NCI-H2196 (cell line): Measurements from ENCODE around the gene FNBP1.
"Not testable (repeated sequence)": the region's sequence is repeated elsewhere in the genome, so short reads cannot be mapped to it uniquely, and the experiment has no call there.

Source experiments
- DNase-seq: peaks from one replicate; lab custom pipeline; 2025; ENCODE audit not compliant: unreplicated experiment; lab: John Stamatoyannopoulos, UW

Gene FNBP1

DNA sequence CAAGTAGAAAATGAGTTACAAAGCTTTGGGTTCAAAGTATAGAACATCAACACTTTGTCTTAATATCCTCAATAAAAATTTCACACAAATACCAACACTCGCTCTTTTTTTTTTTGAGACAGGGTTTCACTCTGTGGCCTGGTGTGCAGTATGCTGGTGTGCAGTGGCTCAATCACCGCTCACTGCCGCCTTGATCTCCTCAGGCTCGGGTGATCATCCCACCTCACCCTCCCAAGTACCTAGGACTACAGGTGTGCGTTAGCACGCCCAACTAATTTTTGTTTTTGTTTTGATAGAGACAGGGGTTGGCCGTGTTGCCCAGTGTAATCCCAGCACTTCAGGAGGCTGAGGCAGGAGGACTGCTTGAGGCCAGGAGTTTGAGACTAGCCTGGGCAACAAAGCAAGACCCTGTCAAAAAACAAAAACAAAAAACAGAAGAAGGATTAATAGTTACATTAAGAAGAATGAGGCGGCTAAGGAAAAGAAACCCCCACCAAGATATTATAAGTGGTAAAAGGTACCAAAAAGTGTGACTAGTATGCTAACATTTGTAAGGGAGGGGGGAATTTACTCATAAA, 20.3 kb downstream of the FNBP1 start:
- no peak for DNase-seq

DNA sequence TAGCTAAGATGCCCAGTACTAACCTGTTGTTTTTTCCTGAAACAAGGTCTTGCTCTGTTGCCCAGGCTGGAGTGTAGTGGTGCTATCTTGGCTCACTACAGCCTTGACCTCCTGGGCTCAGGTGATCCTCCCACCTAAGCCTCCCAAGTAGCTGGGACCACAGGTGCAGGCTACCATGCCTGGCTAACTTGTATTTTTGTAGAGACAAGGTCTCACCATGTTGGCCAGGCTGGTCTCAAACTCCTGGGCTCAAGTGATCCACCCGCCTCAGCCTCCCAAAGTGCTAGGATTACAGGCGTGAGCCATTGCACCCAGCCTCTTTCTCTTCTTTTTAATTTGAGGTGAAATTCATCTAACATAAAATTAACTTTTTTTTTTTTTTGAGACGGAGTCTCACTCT, 21.1 kb downstream of the FNBP1 start:
- not testable (repeated sequence) for DNase-seq

DNA sequence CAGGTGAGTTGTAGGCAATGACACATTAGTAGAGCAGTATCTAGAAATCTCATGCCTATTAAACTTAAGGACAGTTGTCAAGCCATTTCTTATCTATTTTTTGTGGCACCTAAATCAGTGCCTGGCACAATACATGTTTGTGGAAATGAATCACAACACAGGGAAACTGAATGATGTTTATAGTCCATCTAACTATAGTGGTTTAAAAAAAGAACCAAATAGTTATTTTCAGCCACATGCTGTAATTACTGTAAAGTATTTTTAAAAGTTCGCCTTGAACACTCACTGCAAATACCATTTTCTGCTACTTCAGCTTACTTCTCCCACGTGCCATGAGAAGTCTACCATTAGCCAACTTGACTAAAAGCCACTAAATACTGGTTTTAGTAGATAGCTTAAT, 21.9 kb downstream of the FNBP1 start:
- no peak for DNase-seq

DNA sequence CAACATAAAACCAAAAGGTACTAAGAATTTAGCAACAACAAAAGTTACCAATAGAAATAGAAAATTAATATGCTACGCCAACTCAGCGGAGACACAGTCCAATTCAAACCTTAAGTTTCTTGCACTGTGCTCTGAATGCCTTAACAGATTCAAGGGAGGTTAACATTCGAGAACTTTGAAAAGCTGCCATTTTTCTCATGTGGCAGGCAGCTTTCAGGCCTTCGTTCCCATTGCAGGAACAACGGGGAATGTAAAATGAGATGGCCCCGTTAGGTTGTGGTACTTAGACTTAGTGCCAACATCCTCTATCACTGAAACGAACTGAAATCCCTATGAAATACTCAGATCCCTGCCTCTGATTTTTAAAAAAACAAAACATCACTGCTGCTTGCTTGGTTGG, 22.4 kb downstream of the FNBP1 start:
- no peak for DNase-seq

DNA sequence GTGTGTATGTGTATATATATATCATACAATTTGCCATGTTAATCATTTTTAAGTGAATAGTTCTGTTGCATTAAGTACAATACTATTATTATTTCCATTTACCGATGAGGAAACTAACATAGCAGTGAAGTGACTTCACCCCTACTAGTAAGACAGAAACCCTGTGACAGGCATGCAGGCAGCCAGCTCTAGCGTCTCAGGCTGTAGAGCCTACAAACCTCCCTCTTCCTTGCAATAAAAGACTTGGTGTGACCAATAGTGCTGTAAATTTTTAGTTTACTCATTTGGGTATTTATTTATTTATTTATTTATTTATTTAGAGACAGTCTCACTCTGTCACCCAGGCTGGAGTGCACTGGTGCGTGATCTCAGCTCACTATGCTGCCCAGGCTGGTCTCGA, 24.7 kb downstream of the FNBP1 start:
- DNase-seq: no peak

DNA sequence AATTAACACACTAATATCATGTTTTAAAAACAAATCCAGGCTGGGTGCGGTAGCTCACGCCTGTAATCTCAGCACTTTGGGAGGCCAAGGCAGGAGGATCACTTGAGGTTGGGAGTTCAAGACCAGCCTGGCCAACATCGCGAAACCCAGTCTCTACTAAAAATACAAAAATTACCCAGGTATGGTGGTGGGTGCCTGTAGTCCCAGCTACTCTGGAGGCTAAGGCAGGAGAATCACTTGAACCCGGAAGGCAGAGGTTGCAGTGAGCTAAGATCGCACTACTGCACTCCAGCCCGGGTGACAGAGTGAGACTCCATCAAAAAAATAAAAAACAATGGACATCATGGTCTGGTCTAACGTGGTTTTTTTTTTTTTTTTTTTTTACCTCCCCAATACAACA, 25.5 kb downstream of the FNBP1 start:
- DNase-seq: not testable (repeated sequence)

DNA sequence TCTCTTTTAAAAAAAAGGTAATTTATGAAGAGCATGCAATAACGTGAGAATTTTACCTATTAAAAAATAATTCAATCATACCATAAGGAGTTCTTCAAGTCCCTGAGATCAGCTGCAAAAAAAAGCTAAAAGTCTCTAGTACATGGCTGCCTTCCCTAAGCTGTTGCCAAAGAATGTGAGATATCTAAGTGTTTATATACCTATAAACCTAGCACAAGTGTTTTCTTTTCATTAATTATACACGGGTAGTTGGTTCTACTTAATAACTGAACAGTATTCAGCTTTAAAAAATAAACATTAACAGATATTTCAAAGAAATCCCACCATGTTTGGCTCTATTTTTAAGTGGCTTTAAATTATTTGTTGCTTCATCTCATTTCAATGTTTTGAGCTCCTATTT, 25.9 kb downstream of the FNBP1 start:
- no peak for DNase-seq

DNA sequence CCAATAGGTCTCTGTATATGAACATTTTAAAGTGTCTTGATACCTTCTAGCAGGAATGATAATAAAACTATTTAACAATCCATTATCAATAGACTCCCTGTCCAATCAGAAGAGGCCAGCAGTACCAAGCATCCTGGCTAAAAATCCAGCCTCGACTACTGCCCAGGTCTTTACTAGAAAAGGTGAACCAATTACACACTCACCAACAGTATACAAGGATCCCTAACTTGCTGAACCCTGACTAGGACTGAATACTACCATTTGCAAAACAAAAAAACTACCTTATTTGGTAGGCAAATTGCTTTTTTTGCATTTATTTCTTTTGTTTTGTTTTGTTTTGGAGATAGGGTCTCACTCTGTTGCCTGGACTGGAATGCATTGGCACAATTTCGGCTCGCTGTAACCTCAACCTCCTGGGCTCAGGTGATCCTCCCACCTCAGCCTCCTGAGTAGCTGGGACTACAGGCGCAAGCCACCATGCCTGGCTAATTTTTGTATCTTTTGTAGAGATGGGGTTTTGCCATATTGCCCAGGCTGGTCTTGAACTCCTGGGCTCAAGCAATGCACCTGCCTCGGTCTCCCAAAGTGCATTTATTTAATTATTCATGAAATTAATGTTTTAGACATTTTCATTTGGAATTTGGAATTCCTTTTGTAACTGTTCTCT, 27.5 kb downstream of the FNBP1 start:
- no peak for DNase-seq

DNA sequence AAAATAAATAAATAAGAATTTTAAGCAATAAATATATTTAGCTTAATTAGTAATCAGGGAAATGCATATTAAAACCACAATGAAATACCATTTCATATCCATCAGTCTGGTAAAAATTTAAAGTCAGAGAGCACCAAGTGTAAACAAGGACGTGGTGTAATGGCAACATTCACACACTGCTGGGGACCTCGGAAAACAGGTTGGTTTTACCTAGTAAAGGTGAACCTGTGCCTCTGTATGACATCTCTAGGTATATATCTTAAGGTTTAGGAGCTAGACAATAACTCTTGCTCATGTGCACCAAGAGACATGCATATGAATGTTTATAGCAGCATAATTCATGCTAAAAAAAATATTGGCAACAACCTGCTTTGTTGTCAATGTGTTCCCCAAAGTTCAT, 29.7 kb downstream of the FNBP1 start:
- DNase-seq: no peak

DNA sequence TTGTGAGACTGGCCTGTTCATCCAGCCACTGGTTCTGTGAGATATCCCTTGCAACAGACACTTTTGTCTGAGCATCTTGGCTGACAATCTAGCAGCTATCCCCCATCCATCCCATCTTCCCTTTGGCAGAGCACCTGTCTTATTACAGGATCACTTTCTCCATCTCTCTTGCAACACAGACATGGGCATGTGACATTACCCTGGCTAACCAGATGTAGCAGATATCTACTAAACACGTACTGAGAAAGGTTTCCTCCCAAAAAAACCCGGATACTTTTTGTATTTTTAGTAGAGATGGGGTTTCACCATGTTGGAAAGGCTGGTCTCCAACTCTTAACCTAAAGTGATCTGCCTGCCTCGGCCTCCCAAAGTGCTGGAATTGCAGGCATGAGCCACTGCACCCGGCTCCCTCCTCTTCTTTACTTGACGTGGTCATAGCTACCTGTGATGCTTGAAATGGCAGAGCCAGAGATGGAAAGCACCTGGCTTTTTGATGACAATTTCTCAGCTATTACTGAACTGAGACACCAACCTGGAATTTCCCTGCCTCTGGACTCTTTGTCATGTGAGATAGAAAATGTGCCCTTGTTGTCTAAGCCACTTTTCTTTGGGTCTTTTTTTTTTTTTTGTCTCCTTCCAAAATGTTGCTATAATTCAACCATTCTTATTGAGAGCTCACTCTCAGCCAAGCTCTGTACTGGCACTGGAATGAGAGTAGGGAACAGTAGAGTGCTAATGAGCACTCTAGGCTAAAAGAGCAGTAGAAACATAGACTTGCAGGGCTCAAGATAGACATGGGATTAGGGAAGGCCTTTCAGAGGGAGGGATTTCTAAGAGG, 32.6 kb downstream of the FNBP1 start:
- no peak for DNase-seq

DNA sequence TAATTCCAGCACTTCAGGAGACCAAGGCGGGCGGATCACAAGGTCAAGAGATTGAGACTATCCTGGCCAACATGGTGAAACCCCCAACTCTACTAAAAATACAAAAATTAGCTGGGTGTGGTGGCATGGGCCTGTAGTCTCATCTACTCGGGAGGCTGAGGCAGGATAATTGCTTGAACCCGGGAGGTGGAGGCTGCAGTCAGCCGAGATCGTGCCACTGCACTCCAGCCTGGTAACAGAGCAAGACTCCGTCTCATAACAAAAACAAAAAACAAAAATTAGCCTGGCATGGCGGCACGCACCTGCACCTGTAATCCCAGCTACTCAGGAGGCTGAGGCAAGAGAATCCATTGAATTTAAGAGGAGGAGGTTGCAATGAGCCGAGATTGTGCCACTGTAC, 33.4 kb downstream of the FNBP1 start:
- DNase-seq: not testable (repeated sequence)

DNA sequence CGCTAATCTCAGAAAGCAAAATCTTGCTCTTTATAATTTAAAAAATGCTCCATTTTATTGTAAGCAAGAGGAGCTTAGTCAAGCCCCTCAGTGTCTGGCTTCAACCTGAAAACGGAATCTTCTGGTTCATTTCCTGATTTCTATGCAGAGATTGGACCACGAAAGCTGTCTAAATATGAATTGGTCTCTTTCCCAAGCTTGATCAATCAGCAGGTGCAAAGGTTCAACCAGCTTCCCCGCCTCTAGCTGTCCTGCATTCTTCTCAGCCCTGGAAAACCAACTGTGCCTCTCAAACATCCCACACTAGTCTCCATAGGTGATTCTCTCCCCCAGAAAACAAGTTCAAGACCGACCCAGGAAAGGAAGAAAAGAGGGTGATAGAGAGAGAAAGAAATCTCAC, 34.5 kb downstream of the FNBP1 start:
- no peak for DNase-seq

DNA sequence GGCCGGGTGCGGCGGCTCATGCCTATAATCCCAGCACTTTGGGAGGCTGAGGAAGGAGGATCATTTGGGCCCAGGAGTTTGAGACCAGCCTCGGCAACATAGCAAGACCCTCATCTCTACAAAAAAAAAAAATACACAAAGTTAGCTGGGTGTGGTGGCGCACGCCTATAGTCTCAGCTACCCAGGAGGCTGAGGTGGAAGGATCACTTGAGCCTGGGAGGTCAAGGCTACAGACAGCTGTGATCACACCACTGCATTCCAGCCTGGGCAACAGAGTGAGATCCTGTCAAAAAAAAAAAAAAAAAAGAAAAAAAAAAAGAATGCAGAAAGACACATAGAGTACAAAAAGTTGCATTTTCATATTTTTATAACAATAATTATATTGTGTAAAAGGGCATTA, 36.0 kb downstream of the FNBP1 start:
- DNase-seq: not testable (repeated sequence)

DNA sequence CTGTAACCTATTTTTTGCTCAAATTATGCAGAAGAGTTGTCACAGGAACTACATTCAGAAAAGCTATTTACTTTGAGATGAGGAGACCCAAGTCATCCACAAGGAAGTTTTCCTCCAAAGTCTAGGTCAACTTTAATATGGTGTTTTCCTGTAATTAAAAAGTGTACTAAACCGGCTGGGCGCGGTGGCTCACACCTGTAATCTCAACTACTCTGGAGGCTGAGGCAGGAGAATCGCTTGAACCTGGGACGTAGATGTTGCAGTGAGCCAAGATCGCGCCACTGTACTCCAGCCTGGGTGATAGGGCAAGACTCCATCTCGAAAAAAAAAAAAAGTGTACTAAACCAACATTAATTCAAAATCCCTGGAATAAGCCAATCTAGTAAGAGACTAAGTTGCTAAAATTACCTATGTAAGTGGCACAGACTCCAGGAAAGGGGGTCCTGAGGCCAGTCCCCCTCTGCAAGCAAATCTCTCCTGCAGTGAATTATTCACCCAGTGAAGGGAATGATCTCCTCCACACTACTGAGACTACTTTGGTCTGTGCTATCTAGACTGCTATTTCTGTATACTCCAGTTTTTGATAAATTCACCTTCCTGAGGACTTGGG, 38.9 kb downstream of the FNBP1 start:
- no peak for DNase-seq

DNA sequence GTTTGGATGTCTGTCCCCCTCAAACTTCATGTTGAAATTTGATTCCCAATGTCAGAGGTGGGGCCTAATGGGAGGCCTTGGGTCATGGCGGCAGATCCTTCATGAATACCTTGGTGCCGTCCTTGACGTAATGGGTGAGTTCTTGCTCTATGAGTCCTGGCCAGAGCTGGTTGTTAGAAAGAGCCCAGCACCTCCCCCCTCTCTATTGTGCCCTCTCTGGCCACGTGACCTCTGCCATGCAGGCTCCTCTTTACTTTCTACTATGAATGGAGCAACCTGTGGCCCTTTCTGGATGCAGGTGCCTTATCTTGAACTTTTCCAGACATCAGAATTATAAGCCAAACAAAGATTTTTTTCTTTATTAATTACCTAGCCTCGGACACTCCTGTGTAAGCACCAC, 40.7 kb downstream of the FNBP1 start:
- no peak for DNase-seq

DNA sequence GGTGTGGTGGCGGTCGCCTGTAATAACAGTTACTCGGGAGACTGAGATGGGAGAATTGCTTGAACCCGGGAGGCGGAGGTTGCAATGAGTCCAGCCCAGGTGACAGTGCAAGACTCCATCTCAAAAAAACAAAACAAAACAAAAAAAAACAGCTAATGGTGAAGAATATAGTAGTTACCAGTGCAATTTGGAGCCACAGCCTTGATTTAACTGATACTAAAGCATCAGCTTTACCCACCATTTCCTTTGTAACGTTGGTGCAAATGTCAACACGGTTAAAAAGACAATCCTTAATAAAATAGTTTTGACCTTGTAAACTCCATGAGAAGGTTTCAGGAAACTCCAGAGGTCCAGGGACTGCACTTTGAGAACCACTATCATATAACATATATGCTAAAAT, 41.8 kb downstream of the FNBP1 start:
- no peak for DNase-seq

DNA sequence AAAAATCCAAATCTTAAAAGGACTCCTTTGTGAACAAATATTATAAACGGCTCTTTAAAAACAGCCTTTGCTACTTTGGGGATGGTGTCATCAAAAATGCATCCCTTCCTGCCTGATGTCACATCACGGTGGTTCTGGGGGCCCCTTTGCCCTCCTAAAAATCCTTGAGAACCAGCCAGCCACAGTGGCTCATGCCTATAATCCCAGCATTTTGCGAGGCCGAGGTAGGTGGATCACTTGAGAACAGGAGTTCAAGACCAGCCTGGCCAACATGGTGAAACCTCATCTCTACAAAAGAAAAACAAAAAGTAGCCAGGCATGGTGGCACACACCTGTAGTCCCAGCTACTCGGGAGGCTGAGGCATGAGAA, 43.9 kb downstream of the FNBP1 start:
- no peak for DNase-seq

DNA sequence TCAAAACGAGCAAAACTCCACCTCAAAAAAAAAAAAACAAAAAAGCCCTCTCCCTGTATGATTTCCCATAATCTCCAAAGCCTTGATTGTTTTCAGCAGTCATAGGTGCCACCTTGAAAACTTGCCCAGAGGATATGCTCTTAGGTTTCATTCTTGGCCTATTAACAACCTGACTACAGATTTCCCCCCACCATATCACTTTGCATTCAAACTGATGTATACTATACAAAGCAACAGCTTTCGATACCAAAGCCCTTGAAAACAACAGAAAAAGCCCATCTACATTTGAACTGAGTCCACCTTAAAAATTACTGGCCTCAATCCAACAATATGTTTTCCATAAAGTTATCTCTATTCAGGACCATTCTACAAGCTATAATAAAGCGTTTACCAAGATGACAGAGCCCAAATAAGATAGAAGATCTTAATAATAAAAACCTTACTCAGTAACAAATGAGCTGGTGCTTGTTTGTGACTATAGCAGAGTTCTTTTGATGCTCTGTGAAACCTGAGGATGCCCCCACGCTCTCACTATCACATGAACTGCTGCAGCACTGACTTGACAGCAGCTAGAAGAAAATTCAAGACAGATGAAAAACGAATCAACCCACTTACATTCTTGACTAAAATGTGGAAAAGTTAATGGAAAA, 44.4 kb downstream of the FNBP1 start:
- no peak for DNase-seq

DNA sequence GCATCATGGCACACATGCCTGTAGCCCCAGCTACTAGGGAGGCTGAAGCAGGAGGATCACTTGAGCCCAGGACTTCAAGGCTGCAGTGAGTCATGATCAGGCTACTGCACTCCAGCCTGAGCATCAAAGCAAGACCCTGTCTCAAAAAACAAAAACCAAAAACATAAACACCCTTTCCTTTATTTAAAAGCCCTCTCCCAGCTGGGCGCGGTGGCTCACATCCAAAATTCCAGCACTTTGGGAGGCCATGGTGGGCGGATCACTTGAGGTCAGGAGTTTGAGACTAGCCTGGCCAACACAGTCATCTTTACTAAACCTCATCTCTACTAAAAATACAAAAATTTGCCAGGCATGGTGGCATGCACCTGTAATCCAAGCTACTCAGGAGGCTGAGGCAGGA, 45.3 kb downstream of the FNBP1 start:
- not testable (repeated sequence) for DNase-seq

DNA sequence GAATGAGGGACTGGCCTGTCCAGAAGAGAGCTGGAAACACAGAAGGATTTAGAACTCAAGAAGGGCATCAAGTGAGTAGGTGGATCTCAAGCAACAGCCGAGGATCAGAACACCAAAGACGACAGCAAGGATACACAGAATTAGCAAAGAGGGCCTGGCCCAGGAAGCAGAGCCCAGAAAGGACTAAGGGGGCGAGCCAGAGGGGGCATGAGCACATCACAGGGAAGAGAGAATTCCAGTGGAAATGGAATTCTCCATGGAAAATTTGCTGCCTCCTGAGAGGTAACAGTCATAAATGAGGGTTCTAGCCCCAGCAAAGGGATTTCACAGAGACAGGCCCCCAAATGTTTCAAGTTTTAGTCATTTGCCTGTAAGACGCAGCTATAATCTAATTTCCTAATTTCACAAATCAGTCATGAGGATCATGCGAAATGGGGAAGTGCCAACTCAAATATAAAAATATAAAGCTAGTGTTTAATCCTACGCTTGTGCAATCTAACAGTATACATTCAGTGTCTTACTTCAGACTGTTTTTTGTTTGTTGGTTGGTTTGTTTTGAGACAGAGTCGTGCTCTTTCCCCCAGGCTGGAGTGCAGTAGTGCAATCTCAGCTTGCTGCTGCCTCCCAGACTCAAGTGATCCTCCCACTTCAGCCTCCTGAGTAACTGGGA, 46.7 kb downstream of the FNBP1 start:
- DNase-seq: no peak
